Activated T-helper 17 cell treated with anti-CD3 and anti-CD28 coated beads, Interleukin-2, amount 50 U/mL, for 72 hours (primary cell): Measurements from ENCODE around the gene ACOT7. TPM values are rescaled to one million over a fixed set of nuclear protein-coding genes. Genes with fewer than 3 reads are reported as not detected.

Source experiments
- ATAC-seq: fragments of 150-1000 bp; cut with Tn5 transposase; replicated peaks from 2 replicates; pipeline ENCODE4 v1.10.0; 2021; ENCODE audit warnings: mild to moderate bottlenecking, moderate library complexity
- H3K27ac Mint-ChIP-seq: one replicate; pipeline ENCODE4 v1.8.0; 2022; ENCODE audit warnings: mixed read lengths
- H3K27me3 Mint-ChIP-seq: one replicate; pipeline ENCODE4 v1.8.0; 2022; ENCODE audit warnings: mixed read lengths
- H3K36me3 Mint-ChIP-seq: one replicate; pipeline ENCODE4 v1.8.0; 2022; ENCODE audit warnings: low read depth, mild to moderate bottlenecking, mixed read lengths
- H3K4me1 Mint-ChIP-seq: one replicate; pipeline ENCODE4 v1.8.0; 2022; ENCODE audit warnings: mixed read lengths
- H3K4me3 Mint-ChIP-seq: one replicate; pipeline ENCODE4 v1.8.0; 2022; ENCODE audit warnings: mild to moderate bottlenecking, mixed read lengths
- H3K9me3 Mint-ChIP-seq: one replicate; pipeline ENCODE4 v1.8.0; 2022; ENCODE audit warnings: mixed read lengths
- total RNA-seq, 2 donors: library from RNA; stranded (reverse); gene quantifications; one replicate each; pipeline ENCODE4 v1.2.3, GENCODE V29; 2022

The ACOT7 gene
- total RNA-seq, 2 donors from 2014 or later: 43.5 to 96.3 TPM

DNA sequence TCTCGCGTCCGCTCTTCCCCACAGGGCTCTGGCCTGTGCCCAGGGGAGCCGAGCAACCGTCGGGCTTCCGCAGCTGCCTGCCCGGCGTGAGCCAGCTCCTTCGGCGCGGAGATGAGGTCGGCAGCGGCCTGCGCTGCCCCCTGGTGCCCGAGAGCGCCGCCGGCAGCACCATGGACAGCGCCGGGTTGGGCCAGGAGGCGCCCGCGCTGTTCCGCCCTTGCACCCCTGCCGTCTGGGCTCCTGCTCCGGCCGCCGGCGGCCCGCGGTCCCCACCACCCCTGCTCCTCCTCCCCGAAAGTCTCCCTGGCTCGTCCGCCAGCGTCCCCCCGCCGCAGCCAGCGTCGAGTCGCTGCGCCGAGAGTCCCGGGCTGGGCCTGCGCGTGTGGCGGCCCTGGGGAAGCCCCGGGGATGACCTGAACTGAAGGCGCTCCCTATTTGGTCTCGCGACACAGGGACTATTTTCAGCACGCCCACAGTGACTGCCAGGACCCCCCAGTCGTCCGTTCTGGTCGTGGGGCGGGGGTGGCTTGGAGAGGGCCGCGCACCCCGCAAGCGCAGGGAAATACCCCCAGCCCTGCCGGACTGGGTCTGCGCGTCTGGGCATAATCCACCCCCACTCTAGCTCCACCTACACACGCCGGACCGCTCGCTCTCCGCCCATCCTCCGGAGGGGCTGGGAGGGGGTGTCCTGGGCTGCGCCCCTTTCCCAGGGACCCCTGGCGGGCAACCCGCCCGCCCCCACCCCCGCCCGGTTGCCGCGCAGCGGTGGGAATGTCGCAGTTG, 148.3 kb downstream of the ACOT7 start:
- no peak overlapping the region for H3K4me3 Mint-ChIP-seq
- no peak overlapping the region for H3K27ac Mint-ChIP-seq
- H3K27me3 Mint-ChIP-seq: peaks cover 24% of the 10 kb centered on the region
- peaks cover 6% of the 10 kb centered on the region for H3K36me3 Mint-ChIP-seq
- H3K9me3 Mint-ChIP-seq: no peaks in the 10 kb centered on the region
- peaks cover 9% of the 10 kb centered on the region for H3K4me1 Mint-ChIP-seq
- peak; percentile 85 for ATAC-seq

DNA sequence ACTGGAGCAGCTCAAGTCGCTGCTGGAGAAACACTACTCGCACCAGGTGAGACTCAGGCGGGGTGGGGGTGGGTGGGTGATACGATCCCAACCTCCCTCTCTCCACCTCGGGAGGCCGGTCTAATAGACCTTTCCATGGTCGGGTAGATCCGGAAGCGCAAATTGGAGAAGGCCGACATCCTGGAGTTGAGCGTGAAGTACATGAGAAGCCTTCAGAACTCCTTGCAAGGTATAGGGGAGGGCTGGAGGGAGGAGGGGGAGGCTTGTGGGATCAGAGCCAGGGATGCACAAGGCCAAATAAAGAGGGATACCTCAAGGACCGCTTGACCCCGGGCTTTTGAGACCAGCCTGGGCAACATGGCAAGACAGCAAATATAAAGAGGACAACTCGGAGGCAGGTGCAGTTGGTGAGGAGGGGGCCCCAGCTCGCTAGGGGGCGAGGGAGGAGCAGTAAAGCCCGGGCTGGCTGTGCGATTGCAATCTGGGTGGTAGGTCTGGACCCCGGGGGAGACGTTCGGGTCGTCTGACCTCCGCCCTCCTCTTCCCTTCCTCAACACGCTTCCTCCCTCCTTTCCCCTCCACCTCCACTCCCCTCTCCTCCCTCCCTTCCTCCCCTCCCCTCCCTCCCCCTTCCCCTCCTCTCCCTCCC, 149.0 kb downstream of the ACOT7 start:
- Mint-ChIP-seq H3K27ac (no peak overlapping the region), H3K36me3 (peaks cover 6% of the 10 kb centered on the region), H3K9me3 (no peaks in the 10 kb centered on the region), H3K4me1 (peaks cover 9% of the 10 kb centered on the region), H3K27me3 (peaks cover 24% of the 10 kb centered on the region), H3K4me3 (peak overlapping the region; percentile 9)
- no peak for ATAC-seq

DNA sequence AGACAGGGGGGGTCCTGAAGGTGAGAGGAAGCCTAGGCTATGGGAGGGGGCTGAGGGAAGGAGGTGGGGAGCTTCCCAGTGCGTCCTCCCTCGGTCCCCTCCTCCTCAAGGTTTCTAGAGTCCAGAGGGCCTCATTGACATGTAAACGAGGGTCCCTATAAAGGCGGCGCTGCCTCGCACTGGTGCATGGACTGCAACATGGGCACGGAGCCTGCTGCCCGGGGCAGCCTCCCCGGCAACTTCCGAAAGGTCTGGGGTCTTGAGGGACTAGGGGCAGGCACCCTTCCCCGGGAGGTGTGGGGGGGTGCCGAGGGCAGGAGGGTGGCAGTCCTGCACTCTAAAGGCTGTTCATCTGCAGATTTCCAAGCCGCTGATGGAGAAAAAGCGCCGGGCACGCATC, 149.6 kb downstream of the ACOT7 start, which contains the start of gene HES3:
TSS of gene HES3 (plus strand) at position 187 of the 400 bp plus-strand sequence. CDS start at position 374, 187 bp downstream.
- ATAC-seq: no peak

DNA sequence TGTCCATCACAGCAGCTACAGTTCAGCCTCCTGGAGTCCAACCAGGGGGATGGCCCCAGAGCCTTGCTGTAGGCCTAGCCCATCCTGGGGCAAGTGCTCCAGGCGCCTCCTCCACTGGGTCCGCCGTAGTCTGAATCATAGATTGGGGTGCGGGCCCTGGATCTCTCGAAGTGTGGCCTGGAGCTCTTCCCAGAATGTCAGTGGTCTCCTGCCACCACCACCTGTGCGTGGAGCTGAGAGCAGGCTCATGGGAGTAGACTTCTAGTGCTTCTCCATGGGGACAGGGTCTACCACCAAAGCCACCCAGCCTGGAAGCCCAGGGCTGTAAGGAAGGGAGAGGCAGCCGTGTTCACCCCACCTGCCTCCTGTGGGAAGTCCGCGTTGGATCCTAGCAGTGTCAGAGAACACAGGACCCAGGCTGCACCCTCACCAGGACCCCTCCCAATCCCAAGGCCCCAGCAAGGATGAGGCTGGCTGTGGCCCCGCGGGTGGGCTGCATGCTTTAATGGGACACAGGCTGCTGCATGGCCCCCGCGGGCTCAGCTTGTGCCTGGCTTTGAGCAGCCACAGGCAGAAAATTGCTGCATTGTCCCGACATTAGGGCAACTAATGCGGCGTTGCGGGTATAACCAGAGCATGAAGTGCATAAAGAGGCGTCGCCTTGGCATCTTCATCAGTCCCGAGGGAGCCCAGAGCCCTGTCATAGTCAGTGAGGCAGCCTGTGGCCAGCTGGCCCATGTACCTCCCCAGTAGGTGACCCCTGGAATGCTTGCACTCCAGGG, 150.3 kb downstream of the ACOT7 start:
- no peak for ATAC-seq
- H3K4me3 Mint-ChIP-seq: no peak overlapping the region
- no peaks in the 10 kb centered on the region for H3K9me3 Mint-ChIP-seq
- peaks cover 31% of the 10 kb centered on the region for H3K27me3 Mint-ChIP-seq
- H3K4me1 Mint-ChIP-seq: peaks cover 9% of the 10 kb centered on the region
- no peak overlapping the region for H3K27ac Mint-ChIP-seq
- peaks cover 6% of the 10 kb centered on the region for H3K36me3 Mint-ChIP-seq

More for the DNA sequence above, 149.6 kb downstream of the ACOT7 start, which contains the start of gene HES3:
- H3K4me1 Mint-ChIP-seq: peaks cover 9% of the 10 kb centered on the region
- H3K27ac Mint-ChIP-seq: no peak within 1 kb of the TSS
- no peaks in the 10 kb centered on the region for H3K9me3 Mint-ChIP-seq
- peaks cover 29% of the 10 kb centered on the region for H3K27me3 Mint-ChIP-seq
- peaks cover 6% of the 10 kb centered on the region for H3K36me3 Mint-ChIP-seq
- H3K4me3 Mint-ChIP-seq: peak within 1 kb of the TSS; percentile 9

DNA sequence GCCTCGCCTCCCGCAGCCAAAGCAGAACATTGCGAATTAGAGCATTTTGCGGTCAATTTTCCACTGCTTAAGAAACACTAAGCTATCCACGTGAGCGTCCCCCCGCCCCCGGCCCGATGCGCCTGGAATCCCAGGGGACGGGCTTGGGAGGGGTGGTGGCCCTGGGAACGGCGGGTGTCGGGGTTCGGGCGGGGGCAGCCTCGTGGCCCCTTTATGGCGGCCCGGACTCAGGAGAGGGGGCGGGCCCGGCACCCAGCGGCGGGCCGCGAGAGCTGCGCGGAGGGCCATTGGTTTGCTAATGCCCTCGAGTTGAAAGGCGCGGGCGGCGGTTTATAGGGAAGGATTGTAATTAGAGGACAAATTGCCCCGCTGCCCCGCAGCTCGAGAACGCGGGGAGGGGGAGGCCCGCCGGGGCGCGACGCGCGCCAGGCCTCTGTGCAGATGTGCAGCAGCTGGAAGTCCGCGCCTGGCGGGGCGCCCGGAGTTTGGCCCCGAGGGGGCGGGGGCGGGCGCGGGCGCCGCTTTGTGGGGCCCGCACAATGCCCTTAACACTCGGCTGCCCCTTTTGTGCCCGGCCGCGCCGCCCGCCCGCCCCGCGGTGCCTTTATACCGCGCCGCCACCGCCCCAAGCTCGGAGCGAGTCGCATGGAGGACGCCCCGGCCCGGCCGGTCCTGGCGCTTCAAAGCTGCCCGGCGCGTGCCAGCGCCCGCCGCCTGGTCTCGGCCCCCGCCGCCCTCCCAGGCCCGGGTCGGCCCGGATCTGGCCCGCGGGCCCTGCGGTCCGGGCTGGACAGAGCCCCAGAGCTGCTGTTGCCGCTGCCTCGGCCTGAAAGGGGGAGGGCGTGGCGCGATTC, 151.5 kb downstream of the ACOT7 start:
- no peaks in the 10 kb centered on the region for H3K9me3 Mint-ChIP-seq
- peaks cover 27% of the 10 kb centered on the region for H3K27me3 Mint-ChIP-seq
- peaks cover 6% of the 10 kb centered on the region for H3K36me3 Mint-ChIP-seq
- peaks cover 9% of the 10 kb centered on the region for H3K4me1 Mint-ChIP-seq
- no peak for ATAC-seq
- H3K4me3 Mint-ChIP-seq: peak overlapping the region; percentile 25
- no peak overlapping the region for H3K27ac Mint-ChIP-seq

DNA sequence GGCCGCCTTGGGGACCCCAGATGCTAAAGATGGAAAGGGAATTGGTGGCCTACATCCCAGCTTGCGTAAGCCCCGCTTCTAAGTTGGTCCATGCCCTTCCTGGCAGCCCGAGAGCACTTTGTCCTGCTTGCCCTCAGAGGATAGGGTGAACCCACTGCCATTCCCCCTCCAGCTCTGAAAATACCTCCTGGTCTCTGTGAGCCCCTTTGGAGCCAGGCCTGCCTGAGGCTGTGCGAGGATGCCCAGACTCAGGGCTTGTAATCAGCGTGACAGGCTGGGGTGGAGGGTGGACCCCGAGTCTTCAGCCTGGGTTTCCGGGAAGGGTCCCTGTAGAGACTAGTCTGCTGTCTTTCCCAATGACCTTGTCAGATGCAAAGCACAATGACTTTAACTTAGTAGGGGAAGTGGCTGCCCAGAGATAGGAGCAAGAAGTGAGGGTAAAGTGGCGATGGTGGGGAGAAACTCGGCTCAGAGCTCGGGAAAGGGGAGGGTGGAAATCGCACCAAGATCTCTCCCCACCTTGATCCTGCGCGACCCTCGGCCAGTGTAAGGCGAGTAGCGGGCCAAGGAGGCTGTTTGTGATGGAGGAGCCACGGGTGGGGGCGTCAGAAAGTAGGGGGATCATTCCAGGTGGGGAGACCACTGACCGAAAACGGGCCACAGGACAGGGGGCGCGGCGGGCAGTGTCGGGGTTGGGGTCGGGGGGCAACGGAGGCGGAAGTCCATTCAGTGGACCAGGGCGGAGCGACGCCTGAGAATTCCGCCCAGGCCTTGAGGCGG, 152.3 kb downstream of the ACOT7 start:
- H3K27me3 Mint-ChIP-seq: peaks cover 21% of the 10 kb centered on the region
- H3K27ac Mint-ChIP-seq: no peak overlapping the region
- H3K4me3 Mint-ChIP-seq: peak overlapping the region; percentile 25

DNA sequence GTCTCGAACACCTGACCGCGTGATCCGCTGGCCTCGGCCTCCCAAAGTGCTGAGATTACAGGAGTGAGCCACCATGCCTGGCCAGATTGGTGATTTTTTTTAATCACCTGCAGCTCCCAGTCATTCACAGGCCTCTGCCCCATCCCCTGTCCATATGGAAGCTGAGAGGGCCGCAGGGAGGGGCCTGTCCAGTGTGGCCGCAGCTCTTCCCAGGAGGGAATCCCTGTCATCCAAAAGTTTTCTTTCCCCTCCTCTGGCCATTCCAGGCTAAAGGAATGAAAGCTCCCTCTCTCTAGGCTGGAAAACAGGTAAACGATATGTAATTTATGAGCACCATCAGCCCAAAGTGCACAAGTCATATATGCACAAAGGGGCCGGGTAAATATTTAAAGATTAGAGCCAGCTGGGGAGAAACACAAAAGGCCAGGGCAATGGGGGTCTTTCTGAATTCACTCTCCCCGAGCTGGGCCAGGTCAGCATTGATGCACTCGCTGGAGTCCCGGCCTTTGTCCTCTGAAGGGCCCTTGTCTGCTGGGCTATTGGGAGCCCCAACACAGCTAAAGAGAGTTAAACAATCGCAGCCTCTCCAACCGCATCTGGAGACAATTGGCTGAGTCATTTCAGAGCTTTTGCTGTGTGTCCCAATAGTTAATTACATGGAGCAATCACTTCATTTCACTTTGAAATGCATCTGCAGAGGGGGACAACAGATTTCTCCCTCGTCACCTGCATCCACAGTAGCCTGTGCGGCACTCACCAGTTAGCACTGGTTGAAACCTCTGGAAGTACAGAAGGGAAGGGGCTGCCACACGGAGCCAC, 153.4 kb downstream of the ACOT7 start:
- Mint-ChIP-seq H3K27ac (no peak overlapping the region), H3K4me3 (no peak overlapping the region), H3K36me3 (no peaks in the 10 kb centered on the region), H3K27me3 (peaks cover 21% of the 10 kb centered on the region), H3K9me3 (no peaks in the 10 kb centered on the region), H3K4me1 (peaks cover 4% of the 10 kb centered on the region)
- no peak for ATAC-seq

More for the DNA sequence above, 152.3 kb downstream of the ACOT7 start:
- ATAC-seq: no peak
- Mint-ChIP-seq H3K4me1 (peaks cover 4% of the 10 kb centered on the region), H3K9me3 (no peaks in the 10 kb centered on the region), H3K36me3 (no peaks in the 10 kb centered on the region)

DNA sequence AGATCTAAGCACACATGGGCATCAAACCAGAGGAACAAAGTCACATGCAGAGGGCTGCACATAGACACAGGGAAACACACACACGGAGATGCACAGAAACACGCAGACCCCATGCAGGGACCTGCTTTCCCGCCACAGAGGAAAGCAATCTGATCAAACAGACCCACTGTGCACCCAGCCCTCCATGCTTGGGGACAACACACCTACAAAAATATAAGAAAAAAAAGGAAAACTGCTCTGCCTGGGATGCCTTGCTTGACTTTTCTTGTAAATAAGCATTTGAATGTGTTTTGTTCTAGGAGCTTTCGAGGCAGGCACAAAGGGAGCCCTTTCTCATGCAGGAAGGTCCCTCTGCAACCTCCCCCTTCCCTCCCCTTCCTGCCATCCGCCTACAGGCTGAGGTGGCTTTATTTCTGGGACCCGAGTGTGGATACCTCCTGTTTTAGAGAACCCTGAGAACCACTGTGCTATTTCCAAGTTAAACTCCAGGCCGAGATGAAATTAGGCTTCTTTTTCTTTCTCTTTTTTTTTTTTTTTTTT, 154.3 kb downstream of the ACOT7 start:
- Mint-ChIP-seq H3K27me3 (peaks cover 21% of the 10 kb centered on the region), H3K4me1 (peaks cover 5% of the 10 kb centered on the region), H3K36me3 (peaks cover 8% of the 10 kb centered on the region), H3K9me3 (no peaks in the 10 kb centered on the region), H3K4me3 (no peak overlapping the region), H3K27ac (no peak overlapping the region)
- no peak for ATAC-seq

DNA sequence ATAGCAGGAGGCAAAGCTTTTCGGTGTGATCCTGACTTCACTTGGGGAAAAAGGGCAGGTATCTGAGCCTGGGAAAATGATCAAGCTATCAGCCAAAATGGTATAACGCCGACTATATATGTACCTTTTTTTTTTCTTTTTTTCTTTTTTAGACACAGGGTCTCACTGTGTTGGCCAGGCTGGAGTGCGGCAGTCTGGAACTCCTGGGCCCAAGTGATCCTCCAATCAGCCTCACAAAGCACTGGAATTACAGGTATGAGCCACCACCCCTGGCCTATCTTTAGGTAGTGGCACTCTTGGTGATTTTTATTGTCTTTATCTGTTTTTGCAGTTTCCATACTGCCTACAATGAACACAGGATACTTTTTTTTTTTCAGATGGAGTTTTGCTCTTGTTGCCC, 156.5 kb downstream of the ACOT7 start:
- Mint-ChIP-seq H3K4me1 (peaks cover 9% of the 10 kb centered on the region), H3K27me3 (peaks cover 19% of the 10 kb centered on the region), H3K36me3 (peaks cover 30% of the 10 kb centered on the region), H3K27ac (no peak overlapping the region), H3K9me3 (no peaks in the 10 kb centered on the region), H3K4me3 (peak overlapping the region; percentile 64)
- no peak for ATAC-seq

DNA sequence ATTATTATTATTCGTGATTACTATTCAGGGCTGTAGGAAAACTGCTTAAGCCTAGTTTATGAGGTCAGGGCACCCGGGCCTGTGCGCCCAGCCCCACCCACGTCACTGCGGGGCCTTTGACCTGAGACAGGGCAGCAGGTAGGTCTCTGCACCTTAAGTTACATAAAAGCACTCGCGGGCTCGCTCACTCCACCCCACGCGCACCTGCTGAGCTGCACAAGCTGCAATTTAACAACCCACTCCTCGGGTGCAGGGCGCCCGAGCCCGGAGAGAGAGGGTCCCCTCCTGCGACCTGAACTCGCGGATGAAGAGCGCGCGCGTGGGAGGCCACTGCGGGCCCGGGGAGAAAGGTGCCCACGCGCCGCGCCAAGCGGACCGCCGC, 158.3 kb downstream of the ACOT7 start:
- peaks cover 48% of the 10 kb centered on the region for H3K36me3 Mint-ChIP-seq
- peak overlapping the region; percentile 86 for H3K4me3 Mint-ChIP-seq
- ATAC-seq: peak; percentile 9
- H3K27me3 Mint-ChIP-seq: peaks cover 11% of the 10 kb centered on the region
- peaks cover 5% of the 10 kb centered on the region for H3K4me1 Mint-ChIP-seq
- peak overlapping the region; percentile 73 for H3K27ac Mint-ChIP-seq
- H3K9me3 Mint-ChIP-seq: no peaks in the 10 kb centered on the region

DNA sequence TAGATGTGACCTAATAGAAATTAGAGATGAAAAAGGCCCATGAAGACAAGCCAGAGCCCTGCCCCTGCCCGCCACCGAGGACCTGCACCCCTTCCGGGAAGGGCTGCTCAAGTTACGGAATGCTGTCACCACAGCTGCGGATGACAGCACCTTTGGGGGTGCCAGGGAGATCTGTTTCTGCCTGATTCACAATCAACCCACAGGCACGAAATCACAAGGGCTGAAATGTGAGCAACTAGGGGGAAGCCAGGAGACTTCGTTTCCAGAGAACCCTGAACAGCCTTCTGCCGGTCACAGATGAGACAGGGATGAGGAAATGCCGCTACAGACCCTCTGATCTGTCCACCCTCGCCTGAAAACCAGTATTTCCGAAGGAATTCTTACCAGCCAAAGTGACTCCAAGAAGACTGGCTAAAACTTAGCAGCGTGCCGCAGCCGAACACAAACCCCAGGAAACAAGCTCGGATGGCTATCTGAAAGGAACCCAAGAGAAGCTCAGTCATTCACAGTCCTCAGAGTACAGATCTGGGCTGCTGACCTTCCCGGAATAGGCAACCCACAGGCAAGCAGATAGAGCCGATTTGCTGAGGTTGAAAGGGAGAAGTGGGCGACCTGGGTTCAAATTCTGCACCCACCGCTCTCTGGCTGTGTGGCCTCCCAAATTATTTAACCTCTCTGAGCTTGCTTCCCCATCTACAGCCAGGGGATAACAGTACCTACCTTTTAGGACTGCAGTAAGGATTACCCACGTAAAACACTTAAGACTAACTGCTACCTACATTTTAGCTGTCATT, 158.9 kb downstream of the ACOT7 start:
- Mint-ChIP-seq H3K36me3 (peaks cover 54% of the 10 kb centered on the region), H3K27me3 (peaks cover 7% of the 10 kb centered on the region), H3K9me3 (no peaks in the 10 kb centered on the region), H3K27ac (peak overlapping the region; percentile 73), H3K4me1 (peaks cover 5% of the 10 kb centered on the region), H3K4me3 (peak overlapping the region; percentile 86)
- no peak for ATAC-seq

DNA sequence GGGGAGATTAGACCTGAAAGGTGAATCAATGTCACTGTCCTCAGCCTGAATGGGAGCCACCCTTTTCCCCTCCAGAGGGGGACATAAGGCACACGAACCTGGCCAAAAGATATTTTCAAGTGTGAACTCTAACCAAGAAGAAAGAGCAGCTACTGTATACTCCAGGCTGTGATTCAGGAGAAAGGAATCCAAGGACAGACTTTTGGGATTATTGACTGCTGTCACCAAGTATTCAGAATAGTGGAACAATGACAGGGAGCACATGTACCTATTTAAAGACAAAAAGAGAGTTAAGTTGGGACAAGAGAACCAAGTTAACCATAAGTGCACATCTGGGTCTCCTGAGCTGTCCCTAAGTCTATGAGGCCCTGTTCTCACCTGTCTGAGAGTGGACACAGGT, 160.2 kb downstream of the ACOT7 start:
- Mint-ChIP-seq H3K4me3 (no peak overlapping the region), H3K27ac (no peak overlapping the region), H3K9me3 (no peaks in the 10 kb centered on the region), H3K36me3 (peaks cover 66% of the 10 kb centered on the region), H3K27me3 (no peaks in the 10 kb centered on the region), H3K4me1 (peaks cover 5% of the 10 kb centered on the region)
- no peak for ATAC-seq
